NCI-H345 (cell line): ENCODE data around the gene MGA.

Source experiments
- DNase-seq: peaks from one replicate; lab custom pipeline; 2025; lab: John Stamatoyannopoulos, UW

MGA gene

DNA sequence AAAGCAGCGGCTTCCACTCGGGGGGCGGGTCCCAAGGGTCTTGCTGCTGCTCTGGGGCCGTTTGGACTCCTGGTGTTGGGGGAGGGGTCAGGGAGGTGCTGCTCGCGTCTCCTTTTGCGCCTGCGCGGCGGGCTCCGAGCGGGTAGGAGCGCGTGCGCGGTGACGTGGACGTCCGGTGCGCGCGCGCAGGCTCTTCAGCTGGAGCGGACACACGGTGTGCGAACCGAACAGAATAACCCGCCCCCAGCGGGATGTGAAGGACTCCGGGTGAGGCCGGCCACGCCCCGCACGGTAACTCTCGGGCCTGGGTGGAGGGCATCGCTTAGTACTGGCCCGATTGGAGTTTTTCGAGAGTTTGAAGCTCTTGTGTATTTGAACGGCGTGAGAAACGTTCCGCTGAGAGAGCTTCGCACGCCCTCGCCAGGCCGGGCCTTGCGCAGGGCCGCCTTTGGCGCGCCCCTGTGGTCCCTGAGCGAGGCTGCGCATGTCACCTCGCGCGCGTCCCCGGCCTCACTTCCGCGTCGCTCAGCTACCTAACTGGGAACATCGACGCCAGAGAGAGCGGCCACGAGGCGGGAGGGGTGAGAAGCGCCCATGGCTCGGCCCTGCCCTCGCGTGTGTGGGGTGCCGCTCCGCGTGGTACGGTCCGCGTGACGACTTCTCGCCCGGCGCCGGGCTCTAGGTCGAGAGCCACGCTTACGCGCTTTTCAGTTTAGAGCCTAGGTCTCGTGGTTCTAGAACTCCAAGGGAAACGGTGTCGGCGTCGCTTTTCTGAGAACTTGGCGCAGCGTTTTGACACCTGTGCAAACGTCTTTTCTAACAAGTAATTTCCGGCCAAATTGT is at the start of gene MGA:
TSS of gene MGA (plus strand) at position 171 of the 843 bp plus-strand sequence.
- peak; percentile 87 for DNase-seq

- DNase-seq: peak; percentile 11
Measured at GRCh38 chr15:41620536-41621199, 39.5 kb upstream of the MGA start.

GRCh38 chr15:41621200-41622193 is 38.7 kb upstream of the MGA start:
- peak; percentile 90 for DNase-seq

DNA sequence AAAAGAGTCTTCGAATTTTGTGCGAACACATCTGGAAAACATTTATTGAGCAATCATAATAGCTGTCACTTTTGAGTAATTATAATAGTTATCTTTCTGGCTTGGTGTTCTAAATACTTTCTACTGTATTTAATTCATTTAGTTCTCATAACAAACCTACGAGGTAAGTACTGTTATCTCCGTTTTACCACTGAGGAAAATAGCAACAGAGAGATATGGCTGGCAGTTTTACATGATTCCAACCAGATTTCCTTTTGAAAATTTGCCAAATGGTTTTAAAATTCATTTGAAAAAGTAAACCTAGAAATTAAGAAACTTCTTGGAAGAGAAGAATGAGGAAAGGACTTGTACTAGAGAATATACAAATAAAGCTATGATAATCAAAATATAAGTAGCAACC is 37.3 kb upstream of the MGA start:
- no peak for DNase-seq

DNA sequence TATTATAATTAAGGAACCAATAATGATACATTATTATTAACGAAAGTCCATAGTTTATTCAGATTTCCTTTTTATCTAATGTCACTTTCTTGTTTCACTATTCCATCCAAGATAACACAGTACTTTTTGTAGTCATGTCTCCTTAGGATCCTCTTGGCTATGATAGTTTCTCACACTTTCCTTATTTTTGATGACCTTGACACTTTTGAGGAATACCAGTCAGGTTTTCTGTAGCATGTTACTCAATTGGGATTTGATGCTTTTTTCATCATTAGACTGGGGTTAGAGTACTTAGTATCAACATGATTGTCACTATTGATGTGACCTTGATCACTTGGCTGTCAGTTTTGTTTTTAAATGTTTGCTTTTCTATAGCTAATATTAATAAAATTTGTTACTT is 33.0 kb upstream of the MGA start:
- DNase-seq: no peak

DNA sequence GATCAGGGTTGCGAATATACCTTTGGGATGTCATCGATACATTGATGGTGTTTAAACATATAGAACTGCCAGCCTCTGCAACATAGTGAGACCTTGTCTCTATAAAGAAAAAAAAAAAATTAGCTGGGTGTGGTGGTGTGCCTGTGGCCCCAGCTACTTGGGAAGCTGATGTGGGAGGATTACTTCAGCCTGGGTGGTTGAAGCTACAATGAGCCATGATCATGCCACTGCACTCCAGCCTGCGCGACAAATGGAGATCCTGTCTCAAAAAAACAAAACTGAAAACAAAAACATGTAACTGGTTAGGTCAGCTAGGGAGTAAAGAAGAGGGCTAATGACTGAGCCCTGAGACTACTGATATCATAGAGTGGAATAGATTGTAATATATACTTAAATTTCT is 30.7 kb upstream of the MGA start:
- DNase-seq: no peak

DNA sequence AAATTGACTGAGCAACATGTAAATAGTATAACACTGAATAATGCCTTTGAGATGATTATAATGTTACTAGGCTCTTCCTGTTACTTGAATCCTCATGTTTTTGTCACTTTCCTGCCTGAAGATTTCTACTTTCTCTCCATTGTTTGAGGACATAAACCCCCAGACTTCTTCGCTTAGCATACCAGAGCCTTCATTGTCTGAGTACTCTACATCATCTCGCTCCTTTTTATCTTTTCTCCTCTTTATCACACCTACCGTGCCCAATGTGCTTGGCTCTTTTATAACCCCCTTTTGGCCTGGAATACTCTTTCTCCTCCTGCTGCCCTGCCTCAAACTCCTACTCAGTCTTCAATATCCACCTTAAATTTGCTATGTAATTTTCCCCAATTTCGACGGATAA is 30.3 kb upstream of the MGA start:
- DNase-seq: no peak

DNA sequence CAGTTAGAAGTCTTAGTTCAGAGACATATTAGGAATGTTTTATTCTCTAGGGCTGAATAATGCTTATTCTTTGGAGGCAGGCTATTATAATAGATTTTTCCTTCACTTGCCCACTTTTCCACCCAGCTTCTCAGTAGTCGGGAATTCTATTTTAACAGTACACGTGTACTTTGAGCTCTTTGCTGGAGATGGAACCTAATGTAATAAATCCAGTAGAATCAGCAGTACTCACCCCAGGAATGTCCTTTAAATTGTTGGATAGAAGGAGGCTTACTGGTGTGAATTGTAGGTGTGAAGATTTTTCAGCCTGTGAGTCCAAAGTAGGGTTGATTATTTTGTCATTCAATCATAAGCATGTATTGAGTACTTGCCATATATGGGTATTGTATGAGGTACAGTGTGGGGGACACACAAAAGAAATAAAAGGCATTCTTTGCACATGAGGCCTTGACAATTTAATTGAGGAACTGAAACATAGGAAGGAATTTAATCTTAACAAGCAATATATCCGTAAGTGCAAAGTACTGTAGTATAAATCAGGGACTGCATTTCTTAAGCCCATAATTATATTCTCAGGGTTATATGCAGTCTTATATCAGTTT is 29.5 kb upstream of the MGA start:
- DNase-seq: no peak

GRCh38 chr15:41631880-41632470 is 28.2 kb upstream of the MGA start:
- DNase-seq: no peak

- DNase-seq: no peak
Measured at GRCh38 chr15:41633609-41634008, 26.6 kb upstream of the MGA start.

- no peak for DNase-seq
Measured at GRCh38 chr15:41634072-41634626, 26.1 kb upstream of the MGA start.

DNA sequence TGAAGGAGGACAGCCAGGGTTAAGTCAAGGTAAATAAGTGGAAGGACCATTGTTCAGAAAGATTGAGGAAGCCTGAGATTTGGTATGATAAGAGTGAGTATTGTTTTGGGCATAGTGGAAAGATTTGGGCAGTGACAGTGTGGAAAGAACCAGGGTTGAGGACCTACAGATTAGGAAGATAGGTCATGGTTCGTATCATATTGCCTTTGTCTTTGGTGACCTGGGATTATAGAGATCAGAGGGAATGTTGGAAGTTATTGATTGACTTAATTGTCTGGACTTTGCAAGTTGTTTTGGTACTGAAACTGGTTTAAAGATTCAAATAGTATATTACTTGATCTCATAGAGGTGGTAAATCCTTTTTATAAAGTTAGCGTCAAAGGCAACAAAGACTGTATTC is 23.1 kb upstream of the MGA start:
- DNase-seq: no peak

- DNase-seq: no peak
Measured at GRCh38 chr15:41640985-41641384, 19.2 kb upstream of the MGA start.

- DNase-seq: no peak
Measured at GRCh38 chr15:41647262-41647661, 12.9 kb upstream of the MGA start.

DNA sequence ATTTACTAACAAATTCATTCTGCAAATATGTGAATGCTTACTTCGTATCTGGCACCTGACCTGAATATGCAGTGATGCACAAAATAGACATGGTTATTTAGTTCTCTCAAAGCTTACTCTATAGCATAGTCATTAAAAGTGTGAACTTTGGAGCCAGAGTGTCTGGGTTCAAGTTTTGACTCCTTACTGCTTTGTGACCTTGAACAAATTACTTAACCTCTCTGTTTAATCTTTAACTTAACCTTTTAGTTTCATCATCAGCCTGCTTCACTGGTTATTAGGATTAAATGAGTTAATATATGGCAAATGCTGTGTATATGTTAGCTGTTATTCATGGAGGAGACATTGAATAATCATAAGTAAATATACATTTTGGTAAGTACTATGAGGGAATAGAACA is 12.1 kb upstream of the MGA start:
- DNase-seq: no peak

DNA sequence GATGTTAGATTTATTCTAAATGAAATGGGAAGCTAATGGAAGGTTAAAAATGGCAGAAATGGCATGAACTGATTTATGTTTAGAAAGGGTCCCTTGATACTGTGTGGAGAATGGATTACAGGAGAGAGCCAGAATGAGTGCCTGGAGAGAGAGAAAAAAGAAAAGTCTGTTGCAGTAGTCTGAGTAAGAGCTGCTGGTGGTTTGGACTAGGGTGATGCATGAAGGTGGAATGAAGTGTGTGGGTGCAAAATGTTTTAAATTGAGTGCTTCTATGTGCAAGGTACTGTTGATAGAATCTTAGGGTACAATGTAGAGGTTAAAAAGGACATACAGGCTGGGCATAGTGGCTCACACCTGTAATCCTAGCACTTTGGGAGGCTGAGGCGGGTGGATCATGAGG is 11.4 kb upstream of the MGA start:
- no peak for DNase-seq

DNA sequence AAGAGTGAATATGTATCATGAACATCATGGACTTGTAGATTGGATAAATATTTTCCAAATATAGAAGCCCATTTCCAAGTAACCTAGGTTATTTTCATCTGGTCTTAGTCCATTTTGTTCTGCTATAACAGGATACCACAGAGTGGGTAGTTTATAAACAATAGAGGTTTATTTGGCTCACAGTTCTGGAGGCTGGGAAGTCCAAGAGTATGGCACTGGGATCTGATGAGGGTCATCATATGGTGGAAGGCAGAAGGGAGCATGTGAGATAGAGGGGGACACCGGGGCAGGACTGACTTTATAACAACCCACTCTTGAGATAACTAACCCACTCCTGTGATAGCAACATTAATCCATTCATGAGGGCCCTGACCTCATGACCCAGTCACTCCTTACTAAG is 9.4 kb upstream of the MGA start:
- DNase-seq: no peak

DNA sequence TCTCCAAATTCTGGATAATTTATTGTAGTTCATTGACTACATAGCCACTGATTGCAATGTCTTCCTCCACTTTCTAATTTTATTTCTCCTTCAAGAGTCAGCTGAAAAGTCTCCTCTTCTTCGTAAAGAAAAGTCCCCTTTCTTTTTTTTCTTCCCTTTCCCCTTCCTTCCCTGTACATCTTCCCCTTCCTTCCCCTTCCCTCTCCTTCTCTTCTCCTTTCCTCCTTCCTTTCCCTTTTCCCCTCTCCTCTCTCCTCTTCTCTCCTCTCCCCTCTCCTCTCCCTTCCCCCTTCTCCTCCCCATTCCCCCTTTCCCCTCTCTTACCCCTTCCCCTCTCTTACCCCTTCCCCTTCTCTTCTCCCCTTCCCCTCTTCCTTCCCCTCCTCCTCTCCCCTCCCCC is 8.8 kb upstream of the MGA start:
- DNase-seq: no peak

DNA sequence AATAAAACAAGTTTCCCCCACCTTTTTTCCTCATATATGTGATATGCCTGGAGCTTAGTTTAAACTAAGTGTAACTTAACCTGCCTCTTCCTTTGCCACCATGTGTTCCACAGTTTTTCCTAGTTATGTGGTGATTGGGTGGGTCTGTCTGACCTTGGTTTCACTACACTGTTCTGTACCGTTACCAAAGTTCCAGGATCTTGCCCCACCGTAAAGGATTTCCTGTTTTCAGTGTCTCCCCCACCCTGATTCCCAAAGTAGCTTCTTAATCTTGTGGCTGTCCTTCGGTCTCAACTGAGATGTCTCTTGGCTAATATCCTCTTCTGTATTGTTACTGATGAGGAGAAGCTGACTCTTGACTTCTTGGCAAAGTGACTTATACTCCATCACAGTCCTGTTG is 6.4 kb upstream of the MGA start:
- no peak for DNase-seq

DNA sequence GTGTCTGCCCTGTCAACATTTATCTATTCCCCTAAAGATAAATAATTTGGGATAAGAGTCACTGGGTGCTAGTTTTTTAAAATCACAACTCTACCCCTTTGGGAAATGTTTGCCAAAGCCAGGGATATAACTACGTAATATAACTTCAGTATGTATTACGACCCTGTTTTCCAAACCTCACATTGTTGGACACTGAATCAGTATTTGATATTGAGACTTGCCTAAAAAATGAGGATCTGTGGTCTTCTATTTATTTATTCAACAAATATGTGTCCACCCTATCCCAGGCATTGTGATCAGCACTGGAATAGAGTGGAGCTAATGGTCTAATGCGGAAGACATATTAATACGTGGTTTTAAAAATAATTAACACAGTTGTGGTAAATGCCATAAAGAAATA is 4.5 kb upstream of the MGA start:
- no peak for DNase-seq

DNA sequence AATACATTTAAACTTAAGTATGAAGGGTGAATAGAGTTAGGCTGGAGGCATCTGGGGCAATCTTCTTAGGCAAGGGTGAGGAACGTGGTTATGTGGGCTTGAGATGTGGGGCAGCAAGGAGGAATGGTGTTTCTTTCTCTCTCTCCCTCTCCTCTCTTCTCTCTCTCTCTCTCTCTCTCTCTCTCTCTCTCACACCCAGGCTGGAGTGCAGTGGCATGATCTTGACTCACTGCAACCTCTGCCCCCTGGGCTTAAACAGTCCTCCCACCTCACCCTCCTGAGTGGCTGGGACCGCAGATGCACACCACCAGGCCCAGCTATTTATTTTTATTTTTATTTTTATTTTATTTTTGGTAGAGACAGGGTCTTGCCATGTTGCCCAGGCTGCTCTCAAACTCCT is 4.0 kb upstream of the MGA start:
- DNase-seq: no peak
